H1 (cell line): ENCODE results near the gene STAC2. TPM values are rescaled to one million over a fixed set of nuclear protein-coding genes. Genes with fewer than 3 reads are reported as not detected.

ENCODE experiments used
- CTCF ChIA-PET: fragments of 300-600 bp; sonication (Branson Sonifier 250); formaldehyde crosslinking; loops from one replicate; lab custom pipeline; 2021; ENCODE audit not compliant: partially characterized antibody; lab: Charles Lee
- POLR2A ChIA-PET: fragments of 300-600 bp; sonication (Branson Sonifier 250); formaldehyde crosslinking; loops from one replicate; lab custom pipeline; 2021; ENCODE audit warnings: inconsistent platforms; ENCODE audit not compliant: partially characterized antibody; lab: Charles Lee
- DNase-seq, 2 experiments: peaks; one replicate each; pipeline versions ENCODE4 v3.0.0 to v3.0.0-alpha.2; 2010 to 2022; ENCODE audit warnings: low spot score in 2 of 2, low read depth in 1 of 2, mixed read lengths in 1 of 2
- FAIRE-seq: peaks from 2 replicates; lab custom pipeline; 2011; peaks lifted over from hg19 to GRCh38; lab: Jason Lieb, UNC
- H2AFZ ChIP-seq: 2 replicates; pipeline ENCODE4 v1.8.1; 2012; ENCODE audit warnings: low read length, inconsistent platforms
- H2AK5ac ChIP-seq: 2 replicates; pipeline ENCODE4 v1.6.1; 2013; ENCODE audit warnings: low read depth, low read length
- H2BK120ac ChIP-seq: replicated peaks from 2 replicates; pipeline ENCODE3; 2013; ENCODE audit warnings: low read depth, low read length, inconsistent platforms
- H2BK12ac ChIP-seq: 2 replicates; pipeline ENCODE4 v1.6.1; 2013; ENCODE audit warnings: low read depth, low read length
- H2BK15ac ChIP-seq: 2 replicates; pipeline ENCODE4 v1.6.1; 2013; ENCODE audit warnings: low read length
- H2BK20ac ChIP-seq: 2 replicates; pipeline ENCODE4 v1.6.1; 2013; ENCODE audit warnings: low read length
- H2BK5ac ChIP-seq: 2 replicates; pipeline ENCODE4 v1.6.1; 2013; ENCODE audit warnings: low read depth, low read length
- H3K14ac ChIP-seq: 2 replicates; pipeline ENCODE4 v1.6.1; 2013; ENCODE audit warnings: inconsistent platforms; ENCODE audit not compliant: insufficient read length
- H3K18ac ChIP-seq: 2 replicates; pipeline ENCODE4 v1.6.1; 2013; ENCODE audit warnings: low read length; ENCODE audit errors: extremely low read depth
- H3K23ac ChIP-seq: 2 replicates; pipeline ENCODE4 v1.6.1; 2013; ENCODE audit warnings: inconsistent platforms; ENCODE audit not compliant: insufficient read length
- H3K23me2 ChIP-seq: 2 replicates; pipeline ENCODE4 v1.6.1; 2013; ENCODE audit warnings: low read depth, low read length
- H3K27ac ChIP-seq: 2 replicates; pipeline ENCODE4 v1.6.1; 2011; ENCODE audit warnings: low read depth, low read length, inconsistent platforms
- H3K27me3 ChIP-seq, 4 experiments: replicated peaks in 1 of 4; 1 replicate in 1 of 4; 2 replicates in 3 of 4; pipeline versions ENCODE4 v1.6.1 to v1.8.1; 2011 to 2013; ENCODE audit warnings: low read length in 3 of 4, mild to moderate bottlenecking in 3 of 4, inconsistent platforms in 2 of 4, mixed read lengths in 2 of 4, moderate library complexity in 1 of 4; ENCODE audit not compliant: control insufficient read depth in 3 of 4, insufficient read depth in 3 of 4; ENCODE audit errors: extremely low read depth in 1 of 4
- H3K36me3 ChIP-seq, 4 experiments: 2 replicates each; pipeline versions ENCODE4 v1.6.1 to v1.8.1; 2011 to 2013; ENCODE audit warnings: mild to moderate bottlenecking in 4 of 4, low read length in 3 of 4, moderate library complexity in 2 of 4, control low read depth in 1 of 4, inconsistent platforms in 1 of 4; ENCODE audit not compliant: insufficient read depth in 4 of 4, control insufficient read depth in 2 of 4
- H3K4ac ChIP-seq: replicated peaks from 2 replicates; pipeline ENCODE3; 2013; ENCODE audit warnings: low read length, low read depth, mixed read lengths, inconsistent platforms; ENCODE audit not compliant: insufficient read length
- H3K4me1 ChIP-seq, 4 experiments: replicated peaks in 1 of 4; 1 replicate in 1 of 4; 2 replicates in 3 of 4; pipeline versions ENCODE4 v1.6.1 to v1.8.1; 2011 to 2013; ENCODE audit warnings: low read length in 3 of 4, inconsistent platforms in 2 of 4, mixed read lengths in 1 of 4; ENCODE audit not compliant: insufficient read depth in 4 of 4, control insufficient read depth in 3 of 4
- H3K4me2 ChIP-seq, 2 experiments: 2 replicates each; pipeline versions ENCODE4 v1.6.1 to v1.8.1; 2011 to 2013; ENCODE audit warnings: low read depth in 2 of 2, low read length in 2 of 2, control low read depth in 1 of 2, inconsistent platforms in 1 of 2, mild to moderate bottlenecking in 1 of 2; ENCODE audit not compliant: insufficient read depth in 1 of 2
- H3K4me3 ChIP-seq, 4 experiments: fragments of 200-600, 300-600 bp in 1 of 4; sonication (generic), shearing (Covaris generic), sonication (Bioruptor Twin) in 1 of 4; 2 replicates each; pipeline versions ENCODE4 v1.5.1 to v1.8.1; 2011 to 2016; ENCODE audit warnings: low read length in 4 of 4, low read depth in 3 of 4, control low read depth in 2 of 4, inconsistent platforms in 2 of 4, mild to moderate bottlenecking in 2 of 4, mixed read lengths in 1 of 4, moderate library complexity in 1 of 4; ENCODE audit not compliant: insufficient read depth in 2 of 4; ENCODE audit errors: extremely low read depth in 1 of 4
- H3K56ac ChIP-seq: replicated peaks from 2 replicates; pipeline ENCODE3; 2013; ENCODE audit warnings: low read depth, mild to moderate bottlenecking, mixed read lengths, low read length, inconsistent platforms; ENCODE audit not compliant: insufficient read length
- H3K79me1 ChIP-seq: 2 replicates; pipeline ENCODE4 v1.6.1; 2013; ENCODE audit warnings: low read depth, low read length, control low read depth
- H3K79me2 ChIP-seq, 2 experiments: 2 replicates each; pipeline versions ENCODE4 v1.6.1 to v1.8.1; 2012 to 2013; ENCODE audit warnings: low read length in 2 of 2, mild to moderate bottlenecking in 2 of 2, inconsistent platforms in 1 of 2; ENCODE audit not compliant: insufficient read depth in 2 of 2, control insufficient read depth in 1 of 2
- H3K9ac ChIP-seq, 4 experiments: replicated peaks in 1 of 4; 1 replicate in 1 of 4; 2 replicates in 3 of 4; pipeline versions ENCODE4 v1.6.1 to v1.8.1; 2011 to 2013; ENCODE audit warnings: low read depth in 3 of 4, low read length in 3 of 4, control low read depth in 2 of 4, mild to moderate bottlenecking in 2 of 4, moderate library complexity in 2 of 4, inconsistent platforms in 1 of 4; ENCODE audit errors: extremely low read depth in 1 of 4
- H3K9me3 ChIP-seq, 2 experiments: 2 replicates each; pipeline versions ENCODE4 v1.6.1 to v1.8.1; 2012 to 2013; ENCODE audit warnings: mild to moderate bottlenecking in 2 of 2, moderate library complexity in 2 of 2, control low read depth in 1 of 2, inconsistent platforms in 1 of 2, low read depth in 1 of 2, low read length in 1 of 2, mixed read lengths in 1 of 2; ENCODE audit not compliant: insufficient read depth in 2 of 2
- H4K20me1 ChIP-seq, 2 experiments: replicated peaks in 1 of 2; 2 replicates each; pipeline versions ENCODE3 to v1.8.1; 2011 to 2013; ENCODE audit warnings: inconsistent platforms in 2 of 2, low read length in 2 of 2, mild to moderate bottlenecking in 1 of 2; ENCODE audit not compliant: insufficient read depth in 2 of 2, control insufficient read depth in 1 of 2
- H4K5ac ChIP-seq: 2 replicates; pipeline ENCODE4 v1.6.1; 2013; ENCODE audit warnings: low read length, low read depth, mixed read lengths, inconsistent platforms; ENCODE audit not compliant: insufficient read length
- H4K8ac ChIP-seq: 2 replicates; pipeline ENCODE4 v1.8.0; 2013; ENCODE audit warnings: mild to moderate bottlenecking, moderate library complexity, low read length, inconsistent platforms; ENCODE audit not compliant: insufficient read depth; ENCODE audit errors: extremely low read depth
- H4K91ac ChIP-seq: replicated peaks from 2 replicates; pipeline ENCODE3; 2013; ENCODE audit warnings: low read length, mixed read lengths, inconsistent platforms; ENCODE audit not compliant: insufficient read length
- CHD1 ChIP-seq: IDR thresholded peaks from 2 replicates; pipeline ENCODE4 v1.6.1; 2012; ENCODE audit warnings: low read depth, low read length, improper control_type of control experiment
- SIRT6 ChIP-seq: IDR thresholded peaks from one replicate; pipeline ENCODE4 v1.7.1; 2012; ENCODE audit warnings: low read length, inconsistent platforms
- ZNF274 ChIP-seq: IDR thresholded peaks from 2 replicates; pipeline ENCODE4 v1.7.0; 2012; ENCODE audit warnings: low read length, borderline replicate concordance; ENCODE audit errors: extremely low read depth
- WGBS, 2 experiments: shearing (Covaris generic) in 1 of 2; methylation state at CpG; one replicate each; pipeline versions ENCODE4 v1.1.6 to v1.1.7; 2013 to 2015; ENCODE audit warnings: low lambda C conversion rate in 2 of 2, mixed read lengths in 2 of 2, inconsistent platforms in 1 of 2, low coverage in 1 of 2, missing lambda C conversion rate in 1 of 2; ENCODE audit not compliant: insufficient replicate concordance in 2 of 2, insufficient coverage in 1 of 2, insufficient read length in 1 of 2; ENCODE audit errors: extremely low coverage in 1 of 2, missing lambda C conversion rate in 1 of 2; 5-methylcytosine and 5-hydroxymethylcytosine counted together
- polyA plus RNA-seq, 7 experiments: library from polyadenylated mRNA; depleted of rRNA in 3 of 7; stranded (reverse) in 5 of 7; unstranded in 2 of 7; fragments of >200 nt in 5 of 7; fragments of 200-250 nt in 2 of 7; gene quantifications; 1 replicate in 5 of 7; 2 replicates in 1 of 7; 4 replicates in 1 of 7; pipeline versions ENCODE4 v1.2.1 to v1.2.3, GENCODE V29; 2011 to 2013; ENCODE audit warnings: missing spikeins in 2 of 7, mixed read lengths in 2 of 7
- total RNA-seq: library from RNA; stranded (reverse); fragmentation: NEBNext Ultra II Directional; extraction: Animal tissue kit (Norgen Biotek cat#: 25700); gene quantifications from 2 replicates; pipeline ENCODE4 v1.2.1, GENCODE V29; 2021

STAC2 gene
- total and polyA plus RNA-seq, 2 of the 8 experiments (the other 6 are each of a cell fraction or from before 2014, with no cell fraction given), result 1.5 to 6.0 TPM

- Histone ChIP-seq H2BK20ac (no peak overlapping the region), H3K23ac (no peak overlapping the region), H3K4me2 (no peak overlapping the region), H2BK12ac (no peak overlapping the region), H2BK15ac (peak overlapping the region; percentile 25; the same call in 1 of the 2 replicates), H3K14ac (no peak overlapping the region), H3K56ac (no peak overlapping the region), H2AFZ (no peak overlapping the region), H3K9ac (no peak overlapping the region), H4K5ac (no peak overlapping the region), H2BK5ac (no peak overlapping the region), H4K91ac (no peak overlapping the region), H3K27ac (0 out of 2 replicates have a peak overlapping the region, but pooled peaks have one; percentile 26), H3K79me1 (no peaks in the 10 kb centered on the region), H3K4ac (no peak overlapping the region), H3K9me3 (no peaks in the 10 kb centered on the region), H3K4me3 (no peak overlapping the region), H3K79me2 (no peaks in the 10 kb centered on the region), H3K36me3 (peaks cover 0 to 11% (median 3%) of the 10 kb centered on the region in 4 experiments; a peak in 3 of 8 replicates), H3K4me1 (peaks cover 0 to 14% (median 9%) of the 10 kb centered on the region in 4 experiments; a peak in 6 of 7 replicates), H4K20me1 (peaks cover 0 to 5% of the 10 kb centered on the region in 2 experiments), H2AK5ac (peak overlapping the region; percentile 26; the same call in 1 of the 2 replicates), H3K23me2 (no peaks in the 10 kb centered on the region; the same call in 1 of the 2 replicates), H2BK120ac (no peak overlapping the region), H3K27me3 (peaks cover 0 to 8% (median 4%) of the 10 kb centered on the region in 4 experiments; a peak in 5 of 7 replicates), H4K8ac (no peak overlapping the region; the same call in 1 of the 2 replicates), H3K18ac (no peak overlapping the region)
- FAIRE-seq (no peak), DNase-seq (no peak)
- TF ChIP-seq ZNF274, result no peak
- TF ChIP-seq CHD1, result no peak
- TF ChIP-seq SIRT6, result no peak
- POLR2A ChIA-PET, result interaction anchor here (1.0 to 2.2 kb wide), 2 partner anchors 17 to 19 kb away, joined by 4 to 6 read pairs; no protein-coding TSS in a partner anchor
- 94% methylated on average over 5 of the region's 5 CpGs; no CpG with 5 or more reads in 1 of the 2 experiments for WGBS, 2 experiments
- CTCF ChIA-PET, result interaction anchor here (0.9 to 7.8 kb wide), 8 partner anchors 11 to 235 kb away, joined by 3 to 63 read pairs (median 8); partner anchors contain the start of gene PLXDC1
Measured at GRCh38 chr17:39171933-39172332, 53.8 kb downstream of the STAC2 start.
